B cell (primary cell): ENCODE data around the gene CELF6.

Experiments
- CTCF ChIP-seq: fragments of 200-600 bp; IDR thresholded peaks from one replicate; pipeline ENCODE4 v1.8.0; 2022; ENCODE audit warnings: antibody characterized with exemption, mild to moderate bottlenecking
- EZH2 ChIP-seq: IDR thresholded peaks from 2 replicates; pipeline ENCODE4 v1.6.1; 2012; ENCODE audit warnings: borderline replicate concordance, low read depth, mild to moderate bottlenecking, moderate library complexity, low read length; ENCODE audit not compliant: insufficient read depth, poor library complexity, severe bottlenecking

- TF ChIP-seq CTCF (no peak), EZH2 (no peak)
Measured at GRCh38 chr15:72237029-72237852, 82.7 kb downstream of the CELF6 start.
